Astrocyte (in vitro differentiated cells and primary cell): ENCODE measurements around the gene MELTF. TPM values are rescaled to one million over a fixed set of nuclear protein-coding genes. Genes with fewer than 3 reads are reported as not detected.
A peak's percentile ranks its signal among the peaks of the same experiment; 100 is the strongest.

Experiments
- DNase-seq: peaks from one replicate; pipeline ENCODE4 v3.0.0-alpha.2; 2010; ENCODE audit warnings: low read depth
- FAIRE-seq: peaks from 2 replicates; lab custom pipeline; 2011; peaks lifted over from hg19 to GRCh38; lab: Jason Lieb, UNC
- H2AFZ ChIP-seq: 2 replicates; pipeline ENCODE4 v1.6.0; 2012; ENCODE audit warnings: low read depth, low read length, inconsistent platforms
- H3K27ac ChIP-seq: 2 replicates; pipeline ENCODE4 v1.5.1; 2011; ENCODE audit warnings: low read depth, low read length, inconsistent platforms
- H3K27me3 ChIP-seq: 2 replicates; pipeline ENCODE4 v1.6.0; 2011; ENCODE audit warnings: low read length, inconsistent platforms; ENCODE audit not compliant: insufficient read depth
- H3K36me3 ChIP-seq: 2 replicates; pipeline ENCODE4 v1.5.1; 2011; ENCODE audit warnings: low read length, inconsistent platforms; ENCODE audit not compliant: insufficient read depth
- H3K4me1 ChIP-seq: 2 replicates; pipeline ENCODE4 v1.5.1; 2011; ENCODE audit warnings: low read length, inconsistent platforms; ENCODE audit not compliant: insufficient read depth
- H3K4me2 ChIP-seq: 2 replicates; pipeline ENCODE4 v1.6.0; 2012; ENCODE audit warnings: low read length, inconsistent platforms
- H3K4me3 ChIP-seq: 2 replicates; pipeline ENCODE4 v1.5.1; 2011; ENCODE audit warnings: low read depth, mild to moderate bottlenecking, low read length, inconsistent platforms; ENCODE audit not compliant: insufficient read depth
- H3K79me2 ChIP-seq: 2 replicates; pipeline ENCODE4 v1.6.0; 2012; ENCODE audit warnings: mild to moderate bottlenecking, low read length, inconsistent platforms; ENCODE audit not compliant: insufficient read depth
- H3K9ac ChIP-seq: 2 replicates; pipeline ENCODE4 v1.6.0; 2012; ENCODE audit warnings: mild to moderate bottlenecking, low read length, inconsistent platforms
- H3K9me3 ChIP-seq: 2 replicates; pipeline ENCODE4 v1.5.1; 2012; ENCODE audit warnings: low read depth, mild to moderate bottlenecking, low read length, inconsistent platforms; ENCODE audit not compliant: insufficient read depth
- H4K20me1 ChIP-seq: 2 replicates; pipeline ENCODE4 v1.6.0; 2012; ENCODE audit warnings: low read length, inconsistent platforms; ENCODE audit not compliant: insufficient read depth
- H3K27ac Mint-ChIP-seq: one replicate; pipeline ENCODE4 v1.8.0; 2021; ENCODE audit warnings: mild to moderate bottlenecking, mixed read lengths; ENCODE audit not compliant: unreplicated experiment
- H3K27me3 Mint-ChIP-seq: one replicate; pipeline ENCODE4 v1.8.0; 2021; ENCODE audit warnings: low read depth, mixed read lengths; ENCODE audit not compliant: unreplicated experiment
- H3K36me3 Mint-ChIP-seq: one replicate; pipeline ENCODE4 v1.8.0; 2021; ENCODE audit warnings: low read depth, mixed read lengths; ENCODE audit not compliant: unreplicated experiment
- H3K4me1 Mint-ChIP-seq: one replicate; pipeline ENCODE4 v1.8.0; 2021; ENCODE audit warnings: low read depth, mixed read lengths; ENCODE audit not compliant: unreplicated experiment
- H3K4me3 Mint-ChIP-seq: one replicate; pipeline ENCODE4 v1.8.0; 2021; ENCODE audit warnings: mild to moderate bottlenecking, moderate library complexity, mixed read lengths; ENCODE audit not compliant: unreplicated experiment
- H3K9me3 Mint-ChIP-seq: one replicate; pipeline ENCODE4 v1.8.0; 2021; ENCODE audit warnings: mild to moderate bottlenecking, mixed read lengths; ENCODE audit not compliant: unreplicated experiment
- EZH2 ChIP-seq: IDR thresholded peaks from 2 replicates; pipeline ENCODE4 v1.6.1; 2012; ENCODE audit warnings: mild to moderate bottlenecking, low read length, inconsistent platforms; ENCODE audit not compliant: insufficient read depth
- total RNA-seq: library from RNA; stranded (reverse); gene quantifications from 2 replicates; pipeline ENCODE4 v1.2.1, GENCODE V29; 2021
- TF ChIP-seq, protein P1 (sequence below): IDR thresholded peaks from 2 replicates; pipeline ENCODE4 v1.5.1; 2011; ENCODE audit warnings: low read depth, mild to moderate bottlenecking, inconsistent platforms, low read length, moderate library complexity; ENCODE audit not compliant: insufficient read depth

The MELTF gene
- total RNA-seq, 1 donor from 2014 or later = 24.0 TPM

DNA sequence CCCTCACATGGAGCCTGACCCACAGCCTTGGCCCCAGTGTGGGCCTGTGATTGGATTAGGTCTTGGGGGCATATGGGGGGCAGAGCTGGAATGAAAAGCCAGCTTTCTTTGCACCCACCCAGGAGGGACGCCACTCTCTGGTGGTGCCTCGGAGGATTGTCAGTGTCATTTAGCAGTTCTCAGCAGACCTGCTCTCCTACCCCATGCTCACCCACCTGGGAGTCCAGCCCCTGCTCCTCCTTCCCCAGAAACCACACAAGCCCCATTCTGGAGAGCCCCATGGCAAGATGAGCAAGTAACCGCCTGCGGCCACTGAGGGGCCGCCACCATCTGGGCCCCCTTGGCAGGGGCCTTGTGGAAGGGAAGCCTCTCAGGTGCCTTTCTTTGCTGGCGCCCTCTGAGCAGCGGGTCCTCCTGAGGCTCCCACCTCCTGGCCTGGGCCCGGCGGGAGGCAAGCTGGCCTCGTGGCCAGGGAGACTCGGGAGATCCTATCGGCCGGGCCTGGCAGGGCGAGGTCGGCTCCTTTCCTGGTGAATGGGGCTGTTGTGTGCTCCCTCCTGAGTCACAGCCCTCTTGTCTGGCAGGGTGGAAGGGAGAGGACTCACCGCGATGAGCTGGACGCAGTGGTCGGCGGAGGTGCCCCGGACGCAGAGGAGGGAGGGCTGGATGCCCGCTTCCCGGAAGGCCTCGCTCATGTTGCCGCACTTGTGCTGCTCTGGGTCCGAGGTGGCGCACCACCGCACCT, 2.3 kb downstream of the MELTF start:
- Histone ChIP-seq H3K79me2 (no peaks in the 10 kb centered on the region), H4K20me1 (no peaks in the 10 kb centered on the region), H3K9me3 (no peaks in the 10 kb centered on the region), H3K27me3 (peaks cover 9% of the 10 kb centered on the region), H3K27ac (no peak overlapping the region), H3K9ac (no peak overlapping the region), H3K36me3 (no peaks in the 10 kb centered on the region), H3K4me3 (no peak overlapping the region), H2AFZ (no peak overlapping the region), H3K4me2 (no peak overlapping the region), H3K4me1 (peaks cover 24% of the 10 kb centered on the region)
- H3K36me3 Mint-ChIP-seq = peaks cover 9% of the 10 kb centered on the region
- no peak for FAIRE-seq
- H3K27ac Mint-ChIP-seq = peak overlapping the region; percentile 12
- peaks cover 24% of the 10 kb centered on the region for H3K27me3 Mint-ChIP-seq
- no peak for TF ChIP-seq EZH2
- TF ChIP-seq, protein P1, sequence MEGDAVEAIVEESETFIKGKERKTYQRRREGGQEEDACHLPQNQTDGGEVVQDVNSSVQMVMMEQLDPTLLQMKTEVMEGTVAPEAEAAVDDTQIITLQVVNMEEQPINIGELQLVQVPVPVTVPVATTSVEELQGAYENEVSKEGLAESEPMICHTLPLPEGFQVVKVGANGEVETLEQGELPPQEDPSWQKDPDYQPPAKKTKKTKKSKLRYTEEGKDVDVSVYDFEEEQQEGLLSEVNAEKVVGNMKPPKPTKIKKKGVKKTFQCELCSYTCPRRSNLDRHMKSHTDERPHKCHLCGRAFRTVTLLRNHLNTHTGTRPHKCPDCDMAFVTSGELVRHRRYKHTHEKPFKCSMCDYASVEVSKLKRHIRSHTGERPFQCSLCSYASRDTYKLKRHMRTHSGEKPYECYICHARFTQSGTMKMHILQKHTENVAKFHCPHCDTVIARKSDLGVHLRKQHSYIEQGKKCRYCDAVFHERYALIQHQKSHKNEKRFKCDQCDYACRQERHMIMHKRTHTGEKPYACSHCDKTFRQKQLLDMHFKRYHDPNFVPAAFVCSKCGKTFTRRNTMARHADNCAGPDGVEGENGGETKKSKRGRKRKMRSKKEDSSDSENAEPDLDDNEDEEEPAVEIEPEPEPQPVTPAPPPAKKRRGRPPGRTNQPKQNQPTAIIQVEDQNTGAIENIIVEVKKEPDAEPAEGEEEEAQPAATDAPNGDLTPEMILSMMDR = no peak
- peak; percentile 54 for DNase-seq
- peaks cover 14% of the 10 kb centered on the region for H3K4me1 Mint-ChIP-seq
- H3K4me3 Mint-ChIP-seq = no peak overlapping the region
- no peaks in the 10 kb centered on the region for H3K9me3 Mint-ChIP-seq

- Mint-ChIP-seq H3K27me3 (peaks cover 29% of the 10 kb centered on the region), H3K4me3 (no peak overlapping the region), H3K27ac (no peak overlapping the region), H3K9me3 (no peaks in the 10 kb centered on the region), H3K4me1 (peaks cover 9% of the 10 kb centered on the region), H3K36me3 (peaks cover 9% of the 10 kb centered on the region)
- no peak for DNase-seq
- Histone ChIP-seq H3K4me2 (no peak overlapping the region), H3K36me3 (no peaks in the 10 kb centered on the region), H3K9ac (no peak overlapping the region), H3K27ac (no peak overlapping the region), H3K79me2 (no peaks in the 10 kb centered on the region), H3K9me3 (no peaks in the 10 kb centered on the region), H3K4me1 (peaks cover 19% of the 10 kb centered on the region), H3K4me3 (no peak overlapping the region), H3K27me3 (peaks cover 11% of the 10 kb centered on the region), H2AFZ (no peak overlapping the region), H4K20me1 (no peaks in the 10 kb centered on the region)
- FAIRE-seq = no peak
- TF ChIP-seq EZH2 = no peak
- TF ChIP-seq, protein P1 = no peak
Observed at GRCh38 chr3:197026481-197026866, 3.1 kb downstream of the MELTF start.

DNA sequence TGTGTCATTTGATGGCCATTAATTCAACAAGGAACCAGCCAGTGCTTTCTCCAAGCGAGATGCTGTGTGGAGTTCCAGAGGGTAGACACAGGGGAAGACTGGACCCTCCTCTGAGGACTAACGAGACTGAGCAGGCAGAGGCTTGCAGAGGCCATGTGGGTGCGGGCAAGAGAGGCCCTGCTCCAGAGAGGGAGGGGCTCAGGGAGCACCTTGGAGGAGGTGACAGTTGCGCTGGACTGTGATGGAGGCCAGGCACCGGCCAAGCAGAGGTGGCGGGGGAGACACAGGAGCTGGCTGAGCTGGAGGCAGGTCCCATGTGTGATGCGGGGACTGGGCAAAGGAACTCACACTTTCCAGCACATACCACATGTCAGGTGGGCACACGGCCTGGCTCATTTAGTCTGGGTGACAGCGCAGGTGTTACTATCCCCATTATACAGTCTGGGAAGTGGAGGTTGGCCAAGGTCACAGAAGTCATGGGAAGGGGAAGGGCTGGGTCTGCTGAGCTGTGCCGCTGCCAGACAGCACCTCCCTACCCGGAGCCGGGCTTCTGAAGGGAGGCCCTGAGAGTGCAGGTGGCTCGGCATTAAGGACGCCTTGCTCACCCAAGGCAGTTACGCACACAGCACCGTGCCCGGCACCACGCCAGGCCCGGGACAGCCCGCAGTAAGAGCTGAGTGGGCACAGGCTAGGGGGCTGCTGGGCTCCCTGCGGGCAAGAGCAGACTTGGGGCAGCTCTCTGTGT, 3.7 kb downstream of the MELTF start:
- no peak for FAIRE-seq
- Histone ChIP-seq H3K4me3 (no peak overlapping the region), H3K27ac (no peak overlapping the region), H4K20me1 (no peaks in the 10 kb centered on the region), H3K9me3 (no peaks in the 10 kb centered on the region), H3K27me3 (peaks cover 11% of the 10 kb centered on the region), H3K4me2 (no peak overlapping the region), H3K4me1 (peaks cover 13% of the 10 kb centered on the region), H3K79me2 (no peaks in the 10 kb centered on the region), H3K36me3 (no peaks in the 10 kb centered on the region), H2AFZ (no peak overlapping the region), H3K9ac (no peak overlapping the region)
- peaks cover 29% of the 10 kb centered on the region for H3K27me3 Mint-ChIP-seq
- no peak overlapping the region for H3K27ac Mint-ChIP-seq
- H3K36me3 Mint-ChIP-seq = peaks cover 9% of the 10 kb centered on the region
- no peak for TF ChIP-seq EZH2
- TF ChIP-seq, protein P1 = no peak
- peaks cover 3% of the 10 kb centered on the region for H3K4me1 Mint-ChIP-seq
- H3K9me3 Mint-ChIP-seq = no peaks in the 10 kb centered on the region
- peak overlapping the region; percentile 64 for H3K4me3 Mint-ChIP-seq
- DNase-seq = no peak
